Measurements from ENCODE around the gene CSNK2B.
A peak's percentile ranks its signal among the peaks of the same experiment; 100 is the strongest.

The CSNK2B gene

DNA sequence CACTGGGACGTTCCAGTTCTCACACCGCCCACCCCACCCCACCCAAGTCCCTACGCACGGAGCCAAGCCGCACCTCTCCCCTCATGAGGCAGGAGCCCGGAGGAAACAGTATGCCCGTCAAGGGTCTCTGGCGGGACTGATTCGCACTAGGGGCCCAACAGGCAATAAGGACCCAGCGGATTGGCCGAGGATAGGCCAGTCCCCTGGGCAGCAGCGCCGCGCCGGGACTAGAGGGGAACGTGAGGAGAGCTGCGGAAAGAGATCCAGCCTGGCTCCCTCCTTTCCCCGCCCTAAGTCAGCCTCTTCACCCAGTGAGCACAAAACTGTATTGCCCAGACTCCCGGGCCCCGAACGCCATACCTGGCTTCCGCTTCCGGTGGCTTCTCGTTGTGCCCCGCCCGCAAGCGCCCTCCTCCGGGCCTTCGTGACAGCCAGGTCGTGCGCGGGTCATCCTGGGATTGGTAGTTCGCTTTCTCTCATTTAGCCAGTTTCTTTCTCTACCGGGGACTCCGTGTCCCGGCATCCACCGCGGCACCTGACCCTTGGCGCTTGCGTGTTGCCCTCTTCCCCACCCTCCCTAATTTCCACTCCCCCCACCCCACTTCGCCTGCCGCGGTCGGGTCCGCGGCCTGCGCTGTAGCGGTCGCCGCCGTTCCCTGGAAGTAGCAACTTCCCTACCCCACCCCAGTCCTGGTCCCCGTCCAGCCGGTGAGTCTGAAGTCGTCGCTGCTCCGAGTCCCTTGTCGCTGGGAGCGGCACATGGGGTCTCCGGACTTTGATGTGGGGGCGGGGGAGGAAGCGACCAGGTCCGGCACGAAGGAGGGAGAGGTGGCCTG, at the start of gene CSNK2B:
Gene CSNK2B, plus strand, starts transcription at position 580 of the 836 bp plus-strand sequence. CDS start 752 bp downstream, outside the sequence.
- peak; percentile 98 for DNase-seq

DNA sequence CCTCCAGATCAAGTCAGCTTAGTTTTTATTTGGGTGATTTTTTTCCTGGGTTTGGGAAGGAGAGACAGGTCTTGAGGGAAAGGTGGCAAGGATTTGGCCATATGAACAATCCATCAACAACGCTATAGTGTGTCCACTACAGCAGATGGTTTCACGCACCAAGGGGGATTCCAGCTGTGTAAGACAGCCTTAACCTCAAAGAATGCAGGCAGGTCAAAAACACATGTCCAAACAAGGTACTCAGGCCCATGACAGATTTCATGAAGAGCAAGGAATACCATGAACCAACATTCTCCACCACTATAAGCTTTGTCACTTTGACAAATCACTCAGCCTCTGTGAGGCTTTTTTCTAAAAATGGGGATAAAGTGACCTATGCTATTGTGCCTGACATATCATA, 48.9 kb upstream of the CSNK2B start:
- DNase-seq, result no peak

DNA sequence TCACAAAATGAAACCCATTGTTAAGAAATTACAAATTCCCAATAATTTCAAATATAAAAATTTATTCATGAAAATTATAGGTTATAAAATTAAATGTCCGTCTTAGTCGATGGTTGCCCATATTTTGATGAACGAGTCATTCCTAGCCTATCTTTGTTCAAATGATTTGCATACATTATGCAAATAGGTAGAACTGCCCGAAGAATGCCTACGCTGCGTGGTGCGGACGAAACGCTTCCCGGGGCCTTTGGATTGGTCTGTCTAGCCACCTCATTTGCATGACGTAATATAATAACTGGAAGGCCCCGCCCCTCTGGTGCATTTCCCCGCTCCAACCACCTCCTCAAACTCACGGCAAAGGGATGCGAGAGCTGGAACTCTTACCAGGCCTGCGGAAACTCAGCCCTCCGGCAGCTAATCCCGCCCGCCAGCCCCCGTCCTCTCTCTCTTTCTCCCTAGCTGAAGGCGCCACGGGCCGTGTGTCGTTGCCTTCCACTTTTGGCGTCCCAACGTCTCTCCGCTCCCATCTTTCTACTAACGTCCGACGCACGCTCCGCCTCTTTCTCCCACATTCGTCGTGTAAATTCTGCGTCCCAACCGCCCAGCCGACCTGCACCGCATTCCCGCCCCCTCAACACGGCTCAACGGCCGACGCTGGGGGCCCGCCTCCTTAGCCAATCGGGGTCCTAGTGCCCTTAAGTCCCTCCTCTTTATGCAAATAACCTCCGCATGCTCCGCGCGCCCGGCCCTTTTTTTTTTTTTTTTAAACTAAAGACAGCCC, 45.9 kb upstream of the CSNK2B start:
- peak; percentile 98 for DNase-seq

DNA sequence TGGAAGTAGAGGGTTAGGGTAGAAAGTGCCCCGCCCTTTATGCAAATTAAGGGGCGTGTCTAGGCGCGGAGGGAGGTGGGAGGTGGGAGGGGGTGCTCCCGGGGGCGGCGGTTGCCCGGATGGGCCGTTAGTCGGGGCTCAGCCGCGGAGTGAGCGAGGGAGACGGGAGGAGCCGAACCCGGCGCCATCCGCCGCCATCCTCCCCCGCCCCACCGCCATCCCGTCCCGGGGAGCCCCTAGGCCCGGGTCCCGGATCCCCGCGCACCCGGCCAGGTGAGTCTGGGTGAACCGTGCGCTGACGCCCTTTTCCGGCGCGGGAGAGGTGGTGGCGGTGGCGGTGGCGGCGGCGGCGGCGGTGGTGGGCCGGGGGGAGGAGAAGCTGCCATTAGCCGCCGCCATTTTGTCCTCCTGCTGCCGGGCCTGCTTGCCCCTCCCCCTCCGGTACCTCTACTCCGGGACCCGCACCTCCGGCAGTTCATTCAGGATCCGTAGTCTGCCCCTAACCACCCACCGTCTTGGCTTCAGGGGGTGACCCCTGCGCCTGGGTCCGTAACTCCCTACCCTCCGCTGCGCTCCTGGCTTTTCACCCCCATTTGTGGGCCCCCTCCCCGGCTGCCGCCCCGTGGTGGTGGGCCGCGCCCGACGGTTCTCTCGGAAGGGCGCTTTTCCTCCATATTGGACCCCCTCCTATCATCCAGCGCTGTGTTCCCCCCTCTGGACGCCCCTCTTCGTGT, 45.1 kb upstream of the CSNK2B start, which contains the start of gene PRRC2A:
Gene PRRC2A, plus strand, starts transcription at position 130 of the 734 bp plus-strand sequence. CDS start 2,075 bp downstream, outside the sequence.
- DNase-seq, result peak; percentile 97

DNA sequence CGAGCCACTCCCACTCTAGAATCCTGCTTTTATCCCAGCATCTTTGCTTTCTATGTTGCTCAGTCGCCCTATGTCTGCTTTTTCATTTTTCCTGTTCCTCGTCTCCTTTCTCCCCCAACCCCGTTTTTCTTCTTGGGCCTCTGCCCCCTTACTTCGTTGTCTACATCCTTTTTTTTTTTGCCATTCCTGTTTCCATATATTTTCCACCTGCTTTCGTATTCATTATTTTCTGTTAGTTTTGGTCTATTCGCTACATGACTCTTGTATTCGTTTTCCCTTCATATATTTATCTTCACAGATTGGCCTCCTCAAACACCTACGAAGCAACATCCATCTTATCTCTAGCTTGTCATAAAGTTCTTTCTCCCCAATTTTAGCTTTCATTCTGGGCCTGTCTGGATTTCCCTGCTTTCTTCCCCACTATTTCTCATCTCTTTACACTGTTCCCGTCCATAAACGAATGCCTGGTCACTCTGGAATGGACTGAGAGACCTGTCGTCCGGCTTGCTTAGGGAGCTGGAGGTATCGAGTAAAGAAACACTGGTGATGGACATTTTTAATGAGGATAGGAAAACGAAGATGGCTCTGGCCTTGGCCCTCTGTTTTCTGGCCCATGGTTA, 44.5 kb upstream of the CSNK2B start:
- DNase-seq, result no peak

DNA sequence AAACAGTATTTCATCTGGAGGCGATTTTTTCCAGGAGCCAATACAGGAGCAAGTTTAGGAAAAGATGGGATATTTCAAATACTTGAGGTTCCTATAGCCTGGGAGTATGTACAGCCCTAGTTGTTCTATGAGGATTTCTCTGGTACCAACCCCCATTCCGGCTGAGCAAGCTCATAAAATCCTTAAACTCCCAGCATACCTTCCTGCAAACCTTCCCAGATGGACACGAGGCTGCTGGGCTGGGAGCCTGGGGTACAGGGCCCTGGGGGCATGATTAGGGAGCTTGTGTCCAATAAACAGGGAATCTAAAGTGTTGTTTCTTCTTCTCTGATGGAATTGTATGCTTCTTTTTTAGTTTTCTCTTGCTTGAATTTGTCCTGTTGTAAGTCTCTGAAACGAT, 43.9 kb upstream of the CSNK2B start:
- no peak for DNase-seq

DNA sequence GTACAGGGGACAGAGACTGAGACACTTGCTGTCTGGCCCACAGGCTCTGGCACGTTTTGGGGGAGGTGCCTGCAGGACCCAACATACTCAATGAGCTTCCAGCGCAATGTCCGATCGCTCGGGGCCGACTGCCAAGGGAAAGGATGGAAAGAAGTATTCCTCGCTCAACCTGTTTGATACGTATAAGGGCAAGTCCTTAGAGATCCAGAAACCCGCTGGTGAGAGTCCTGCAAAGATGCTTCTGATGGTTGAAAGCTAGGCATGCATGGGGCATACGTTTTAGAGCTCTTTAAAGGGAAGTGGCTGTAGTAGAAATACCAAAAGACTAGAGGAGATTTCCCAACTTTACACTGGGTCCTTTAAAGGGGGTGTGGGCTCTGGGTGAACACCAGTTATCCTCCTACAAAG, 43.2 kb upstream of the CSNK2B start:
- DNase-seq, result no peak

DNA sequence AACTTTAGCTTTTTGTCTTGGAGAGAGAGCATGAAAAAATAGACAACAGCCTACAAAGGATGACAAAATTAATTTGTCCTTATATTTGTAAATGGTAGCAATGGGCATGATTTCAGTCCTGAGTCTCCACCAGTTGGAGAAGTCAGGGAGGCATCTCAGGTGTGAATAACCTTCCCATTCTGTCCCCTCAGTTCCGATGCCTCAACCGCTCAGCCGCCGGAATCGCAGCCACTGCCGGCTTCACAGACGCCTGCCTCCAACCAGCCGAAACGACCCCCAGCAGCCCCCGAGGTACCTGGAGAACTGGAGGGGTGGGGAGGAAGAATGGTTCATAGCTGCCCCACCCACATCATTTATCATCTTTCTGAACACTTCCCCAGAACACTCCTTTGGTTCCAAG, 41.8 kb upstream of the CSNK2B start:
- DNase-seq, result no peak

DNA sequence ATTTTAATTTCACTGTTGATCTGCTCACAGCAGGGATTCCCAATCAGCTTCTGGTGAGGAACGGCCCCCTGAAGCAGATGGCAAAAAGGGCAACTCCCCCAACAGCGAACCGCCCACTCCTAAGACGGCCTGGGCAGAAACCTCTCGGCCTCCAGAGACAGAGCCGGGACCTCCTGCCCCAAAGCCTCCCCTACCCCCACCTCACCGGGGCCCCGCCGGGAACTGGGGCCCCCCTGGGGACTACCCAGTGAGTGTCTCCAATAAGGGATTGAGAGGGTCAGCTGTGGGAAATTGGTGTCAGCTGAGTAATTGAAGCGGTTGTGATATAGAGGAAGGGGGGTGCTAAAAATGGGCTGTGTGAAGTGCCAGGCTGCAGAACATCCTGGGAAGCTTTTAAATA, 38.9 kb upstream of the CSNK2B start:
- no peak for DNase-seq

DNA sequence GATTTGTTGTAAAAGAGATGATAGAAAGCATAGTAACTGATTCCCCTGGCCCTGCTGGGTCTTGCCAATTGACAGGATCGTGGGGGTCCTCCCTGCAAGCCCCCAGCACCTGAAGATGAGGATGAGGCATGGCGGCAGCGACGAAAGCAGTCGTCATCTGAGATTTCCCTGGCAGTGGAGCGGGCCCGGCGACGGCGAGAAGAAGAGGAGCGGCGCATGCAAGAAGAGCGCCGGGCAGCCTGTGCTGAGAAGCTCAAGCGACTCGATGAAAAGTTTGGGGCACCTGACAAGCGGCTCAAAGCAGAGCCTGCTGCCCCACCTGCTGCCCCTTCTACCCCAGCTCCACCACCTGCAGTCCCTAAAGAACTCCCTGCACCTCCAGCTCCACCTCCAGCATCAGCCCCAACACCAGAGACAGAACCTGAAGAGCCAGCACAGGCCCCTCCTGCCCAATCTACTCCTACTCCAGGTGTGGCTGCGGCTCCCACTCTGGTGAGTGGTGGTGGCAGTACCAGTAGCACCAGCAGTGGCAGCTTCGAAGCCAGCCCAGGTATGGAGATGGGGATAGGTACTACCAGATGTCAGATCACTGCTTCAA, 38.1 kb upstream of the CSNK2B start:
- DNase-seq, result no peak

DNA sequence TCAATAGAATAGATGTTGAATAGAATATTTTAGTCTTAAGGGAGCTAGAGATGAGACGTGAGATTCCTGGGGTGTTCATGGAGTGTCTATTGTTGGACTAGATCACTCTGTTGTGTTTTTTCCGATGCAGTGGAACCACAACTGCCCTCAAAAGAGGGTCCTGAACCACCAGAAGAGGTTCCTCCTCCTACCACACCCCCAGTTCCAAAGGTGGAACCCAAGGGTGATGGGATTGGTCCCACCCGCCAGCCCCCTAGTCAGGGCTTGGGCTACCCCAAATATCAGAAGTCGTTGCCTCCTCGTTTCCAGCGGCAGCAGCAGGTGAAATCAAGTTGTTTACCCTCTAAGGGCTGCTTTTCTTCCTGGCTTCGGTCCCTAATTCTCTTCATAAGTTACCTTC, 36.9 kb upstream of the CSNK2B start:
- no peak for DNase-seq

DNA sequence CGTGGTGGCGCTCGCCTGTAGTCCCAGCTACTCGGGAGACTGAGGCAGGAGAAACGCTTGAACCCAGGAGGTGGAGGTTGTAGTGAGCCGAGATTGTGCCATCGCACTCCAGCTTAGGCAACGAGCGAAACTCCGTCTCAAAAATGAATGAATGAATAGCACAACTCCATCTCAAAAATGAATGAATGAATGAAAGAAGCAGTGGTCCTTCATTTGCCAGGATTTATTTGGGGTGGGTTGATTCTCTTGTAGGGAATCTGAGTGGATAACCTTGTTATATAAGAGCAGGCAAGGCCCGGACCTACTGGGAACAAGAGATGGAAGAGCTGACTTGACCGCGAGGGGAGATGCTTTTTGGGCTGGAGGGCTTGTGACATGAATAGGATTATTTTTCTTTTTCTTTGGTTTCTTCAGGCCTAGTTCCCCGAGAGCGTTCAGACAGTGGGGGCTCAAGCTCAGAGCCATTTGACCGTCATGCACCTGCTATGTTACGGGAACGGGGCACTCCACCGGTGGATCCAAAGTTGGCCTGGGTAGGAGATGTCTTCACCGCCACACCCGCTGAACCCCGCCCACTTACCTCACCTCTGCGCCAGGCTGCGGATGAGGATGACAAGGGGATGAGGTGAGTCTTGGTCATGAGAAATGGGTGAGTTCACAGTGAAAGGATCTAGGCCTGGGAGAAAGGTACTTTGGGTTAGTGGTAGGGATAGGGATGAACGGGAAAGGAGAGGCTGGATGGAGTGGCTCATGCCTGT, 35.5 kb upstream of the CSNK2B start:
- DNase-seq, result no peak

DNA sequence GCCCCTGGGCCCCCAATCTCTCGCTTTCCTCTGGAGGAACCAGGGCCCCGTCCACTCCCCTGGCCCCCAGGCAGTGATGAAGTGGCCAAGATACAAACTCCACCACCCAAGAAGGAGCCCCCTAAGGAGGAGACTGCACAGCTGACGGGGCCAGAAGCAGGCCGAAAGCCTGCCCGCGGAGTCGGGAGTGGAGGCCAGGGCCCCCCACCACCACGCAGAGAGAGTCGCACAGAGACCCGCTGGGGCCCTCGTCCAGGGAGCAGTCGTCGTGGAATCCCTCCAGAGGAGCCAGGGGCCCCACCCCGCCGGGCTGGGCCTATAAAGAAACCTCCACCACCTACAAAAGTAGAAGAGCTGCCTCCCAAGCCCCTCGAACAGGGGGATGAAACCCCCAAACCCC, 34.7 kb upstream of the CSNK2B start:
- no peak for DNase-seq

DNA sequence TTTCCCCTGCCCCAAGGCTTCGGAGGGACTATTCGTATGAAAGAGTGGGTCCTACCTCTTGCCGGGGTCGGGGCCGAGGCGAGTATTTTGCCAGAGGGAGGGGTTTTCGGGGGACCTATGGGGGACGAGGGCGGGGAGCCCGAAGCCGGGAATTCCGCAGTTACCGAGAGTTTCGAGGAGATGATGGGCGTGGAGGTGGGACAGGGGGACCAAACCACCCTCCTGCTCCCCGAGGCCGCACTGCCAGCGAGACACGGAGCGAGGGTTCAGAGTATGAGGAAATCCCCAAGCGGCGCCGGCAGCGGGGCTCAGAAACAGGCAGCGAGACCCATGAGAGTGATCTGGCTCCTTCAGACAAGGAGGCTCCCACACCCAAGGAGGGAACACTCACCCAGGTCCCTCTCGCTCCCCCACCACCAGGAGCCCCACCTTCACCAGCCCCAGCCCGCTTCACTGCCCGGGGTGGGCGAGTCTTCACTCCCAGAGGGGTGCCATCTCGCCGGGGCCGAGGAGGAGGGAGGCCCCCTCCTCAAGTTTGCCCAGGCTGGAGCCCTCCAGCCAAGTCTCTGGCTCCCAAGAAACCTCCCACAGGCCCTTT, 34.1 kb upstream of the CSNK2B start:
- DNase-seq, result no peak

DNA sequence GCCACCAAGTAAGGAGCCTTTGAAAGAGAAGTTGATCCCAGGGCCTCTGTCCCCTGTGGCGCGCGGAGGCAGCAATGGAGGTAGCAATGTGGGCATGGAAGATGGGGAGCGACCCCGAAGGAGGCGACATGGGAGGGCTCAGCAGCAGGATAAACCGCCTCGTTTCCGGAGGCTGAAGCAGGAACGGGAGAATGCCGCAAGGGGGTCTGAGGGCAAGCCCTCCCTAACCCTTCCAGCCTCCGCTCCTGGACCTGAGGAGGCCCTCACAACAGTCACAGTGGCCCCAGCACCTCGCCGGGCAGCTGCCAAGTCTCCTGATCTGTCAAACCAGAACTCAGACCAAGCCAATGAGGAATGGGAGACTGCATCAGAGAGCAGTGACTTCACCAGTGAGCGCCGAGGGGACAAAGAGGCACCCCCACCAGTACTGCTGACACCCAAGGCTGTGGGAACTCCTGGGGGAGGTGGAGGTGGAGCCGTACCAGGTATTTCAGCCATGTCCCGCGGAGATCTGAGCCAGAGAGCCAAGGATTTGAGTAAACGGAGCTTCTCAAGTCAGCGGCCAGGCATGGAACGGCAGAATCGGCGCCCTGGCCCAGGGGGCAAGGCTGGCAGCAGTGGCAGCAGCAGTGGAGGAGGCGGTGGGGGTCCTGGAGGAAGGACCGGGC, 33.5 kb upstream of the CSNK2B start:
- DNase-seq, result no peak

DNA sequence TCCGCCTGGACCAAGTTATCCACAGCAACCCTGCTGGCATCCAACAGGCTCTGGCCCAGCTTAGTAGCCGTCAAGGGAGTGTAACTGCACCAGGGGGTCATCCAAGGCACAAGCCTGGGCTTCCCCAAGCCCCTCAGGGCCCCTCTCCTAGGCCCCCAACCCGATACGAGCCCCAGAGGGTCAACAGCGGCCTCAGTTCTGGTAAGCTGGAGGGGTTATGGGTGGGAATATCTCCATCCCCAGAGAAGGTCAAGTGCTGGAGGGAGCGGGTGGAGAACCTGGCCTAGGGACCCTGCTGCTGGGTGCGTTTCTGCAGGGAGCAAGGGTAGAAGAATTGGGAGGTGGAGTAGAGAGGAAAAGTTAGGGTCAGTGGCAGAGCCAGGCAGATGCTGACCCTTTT, 32.4 kb upstream of the CSNK2B start:
- DNase-seq, result no peak

DNA sequence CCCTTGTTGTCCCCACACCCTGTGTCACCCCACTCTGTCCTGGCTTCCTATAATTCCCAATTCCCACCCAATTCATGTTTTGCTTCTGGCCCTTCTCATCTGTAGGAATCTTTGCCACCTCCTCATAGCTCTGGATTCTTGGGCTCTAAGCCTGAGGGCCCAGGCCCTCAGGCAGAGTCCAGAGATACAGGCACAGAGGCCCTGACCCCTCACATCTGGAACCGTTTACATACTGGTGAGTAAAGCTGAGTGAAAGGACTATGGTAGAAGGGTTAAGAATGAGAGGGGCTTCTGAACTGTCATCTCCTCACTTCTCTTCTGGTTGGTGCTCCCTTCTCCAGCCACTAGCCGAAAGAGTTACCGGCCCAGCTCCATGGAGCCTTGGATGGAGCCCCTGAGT, 31.7 kb upstream of the CSNK2B start:
- no peak for DNase-seq

DNA sequence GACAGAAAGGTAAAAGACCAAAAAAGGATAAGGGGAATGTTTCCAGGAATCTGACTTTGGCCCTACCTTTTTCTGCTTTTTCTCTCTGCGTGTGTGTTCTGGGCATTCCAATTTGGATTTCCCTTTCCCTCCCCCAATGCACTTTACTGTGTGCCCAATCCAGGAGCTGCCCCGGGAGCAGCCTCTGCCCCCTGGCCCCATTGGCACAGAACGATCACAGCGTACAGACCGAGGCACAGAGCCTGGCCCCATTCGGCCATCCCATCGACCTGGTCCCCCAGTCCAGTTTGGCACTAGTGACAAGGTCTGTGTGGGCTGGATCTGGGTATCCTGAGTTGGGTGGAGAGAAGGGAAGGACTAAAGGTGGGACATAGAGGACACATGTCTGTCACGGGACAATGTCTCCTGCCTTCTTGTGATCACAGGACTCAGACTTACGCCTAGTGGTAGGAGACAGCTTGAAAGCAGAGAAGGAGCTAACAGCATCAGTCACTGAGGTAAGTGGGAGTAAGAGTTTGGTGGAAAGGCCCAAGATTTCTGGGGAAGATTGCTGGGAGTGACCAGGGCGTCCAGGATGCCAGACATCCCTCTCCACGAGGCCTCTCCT, 30.8 kb upstream of the CSNK2B start:
- no peak for DNase-seq

DNA sequence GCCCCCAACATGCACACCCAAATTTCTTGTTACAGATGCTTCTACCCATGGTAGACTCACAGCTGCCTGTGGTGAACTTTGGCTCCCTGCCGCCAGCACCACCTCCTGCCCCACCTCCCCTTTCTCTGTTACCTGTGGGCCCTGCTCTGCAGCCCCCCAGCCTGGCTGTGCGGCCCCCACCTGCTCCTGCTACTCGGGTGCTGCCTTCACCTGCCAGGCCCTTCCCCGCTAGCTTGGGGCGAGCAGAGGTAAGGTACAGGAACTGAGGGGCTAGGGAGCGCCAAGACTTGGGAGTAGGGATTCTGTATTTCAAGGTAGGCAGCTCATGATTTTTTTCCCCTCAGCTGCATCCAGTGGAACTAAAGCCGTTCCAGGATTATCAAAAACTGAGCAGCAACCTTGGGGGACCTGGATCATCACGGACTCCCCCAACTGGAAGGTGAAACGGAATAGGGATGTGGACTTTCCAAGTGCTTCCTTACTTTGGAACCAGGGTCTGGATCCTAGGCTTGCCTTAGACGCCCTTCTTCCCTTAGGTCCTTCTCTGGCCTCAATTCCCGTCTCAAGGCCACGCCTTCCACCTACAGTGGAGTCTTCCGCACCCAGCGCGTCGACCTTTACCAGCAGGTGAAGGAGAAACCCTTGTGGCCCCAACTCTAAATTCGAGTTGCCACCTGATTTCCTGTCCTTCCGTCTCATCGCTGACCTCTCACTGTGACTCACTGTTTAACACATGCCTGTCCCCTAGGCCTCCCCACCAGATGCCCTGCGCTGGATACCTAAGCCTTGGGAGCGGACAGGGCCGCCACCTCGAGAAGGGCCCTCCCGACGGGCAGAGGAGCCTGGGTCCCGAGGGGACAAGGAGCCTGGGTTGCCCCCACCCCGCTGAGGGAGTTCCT, 28.9 kb upstream of the CSNK2B start:
- DNase-seq, result no peak
